Kidney glomerular epithelial cell (primary cell): ENCODE measurements around the gene PDE4D.

ENCODE experiments used
- DNase-seq: peaks from one replicate; lab custom pipeline; 2025; lab: John Stamatoyannopoulos, UW

The PDE4D gene

GRCh38 chr5:59358005-59358861 lies 535.3 kb downstream of the PDE4D start:
- no peak for DNase-seq

GRCh38 chr5:59357381-59357977 lies 536.0 kb downstream of the PDE4D start:
- no peak for DNase-seq

- no peak for DNase-seq
Measured at GRCh38 chr5:59356813-59357380, 536.6 kb downstream of the PDE4D start.

- no peak for DNase-seq
Measured at GRCh38 chr5:59354811-59355210, 538.7 kb downstream of the PDE4D start.

- DNase-seq, result no peak
Measured at GRCh38 chr5:59354274-59354673, 539.3 kb downstream of the PDE4D start.

GRCh38 chr5:59351076-59351794 lies 542.3 kb downstream of the PDE4D start:
- DNase-seq, result no peak

GRCh38 chr5:59348189-59348588 lies 545.3 kb downstream of the PDE4D start:
- DNase-seq, result no peak

GRCh38 chr5:59346982-59347381 lies 546.5 kb downstream of the PDE4D start:
- no peak for DNase-seq

- no peak for DNase-seq
Measured at GRCh38 chr5:59346514-59346913, 547.0 kb downstream of the PDE4D start.

GRCh38 chr5:59342181-59342580 lies 551.3 kb downstream of the PDE4D start:
- peak; percentile 19 for DNase-seq

GRCh38 chr5:59341760-59342159 lies 551.8 kb downstream of the PDE4D start:
- DNase-seq, result no peak

GRCh38 chr5:59341155-59341554 lies 552.4 kb downstream of the PDE4D start:
- no peak for DNase-seq

- no peak for DNase-seq
Measured at GRCh38 chr5:59340637-59341036, 552.9 kb downstream of the PDE4D start.

GRCh38 chr5:59337240-59337639 lies 556.3 kb downstream of the PDE4D start:
- DNase-seq, result no peak

- no peak for DNase-seq
Measured at GRCh38 chr5:59335544-59335943, 558.0 kb downstream of the PDE4D start.

GRCh38 chr5:59333416-59333815 lies 560.1 kb downstream of the PDE4D start:
- DNase-seq, result no peak

GRCh38 chr5:59332236-59332973 lies 561.1 kb downstream of the PDE4D start:
- no peak for DNase-seq

GRCh38 chr5:59330680-59331079 lies 562.8 kb downstream of the PDE4D start:
- no peak for DNase-seq

- peak; percentile 40 for DNase-seq
Measured at GRCh38 chr5:59328709-59329296, 564.7 kb downstream of the PDE4D start.

GRCh38 chr5:59327191-59327980 lies 566.1 kb downstream of the PDE4D start:
- DNase-seq, result no peak

- DNase-seq, result no peak
Measured at GRCh38 chr5:59326596-59326995, 566.9 kb downstream of the PDE4D start.
